Measurements from ENCODE around the gene CAMK4.
A peak's percentile ranks its signal among the peaks of the same experiment; 100 is the strongest.
"Not testable (repeated sequence)": the region's sequence is repeated elsewhere in the genome, so short reads cannot be mapped to it uniquely, and the experiment has no call there.

CAMK4 gene

GRCh38 chr5:111256128-111256527 is 31.9 kb downstream of the CAMK4 start:
- DNase-seq (ENCODE audit: low read depth in 3 of 3): no peak

GRCh38 chr5:111257610-111258009 is 33.4 kb downstream of the CAMK4 start:
- DNase-seq (ENCODE audit: low read depth in 3 of 3): not testable (repeated sequence)

- DNase-seq (ENCODE audit: low read depth in 3 of 3): no peak
Measured at GRCh38 chr5:111259636-111260035, 35.5 kb downstream of the CAMK4 start.

GRCh38 chr5:111261610-111262009 is 37.4 kb downstream of the CAMK4 start:
- no peak for DNase-seq (ENCODE audit: low read depth in 3 of 3)

- no peak for DNase-seq (ENCODE audit: low read depth in 3 of 3)
Measured at GRCh38 chr5:111262153-111262552, 38.0 kb downstream of the CAMK4 start.

GRCh38 chr5:111262815-111263214 is 38.6 kb downstream of the CAMK4 start:
- no peak for DNase-seq (ENCODE audit: low read depth in 3 of 3)

GRCh38 chr5:111266491-111266890 is 42.3 kb downstream of the CAMK4 start:
- no peak for DNase-seq (ENCODE audit: low read depth in 3 of 3)

- no peak for DNase-seq (ENCODE audit: low read depth in 3 of 3)
Measured at GRCh38 chr5:111268300-111268699, 44.1 kb downstream of the CAMK4 start.

GRCh38 chr5:111271885-111272284 is 47.7 kb downstream of the CAMK4 start:
- peak in 2 of 3 experiments; percentile 5 to 15 for DNase-seq (ENCODE audit: low read depth in 3 of 3)

- no peak for DNase-seq (ENCODE audit: low read depth in 3 of 3)
Measured at GRCh38 chr5:111277061-111277460, 52.9 kb downstream of the CAMK4 start.

GRCh38 chr5:111278858-111279504 is 54.8 kb downstream of the CAMK4 start:
- peak; percentile 73 to 88 (median 86) for DNase-seq (ENCODE audit: low read depth in 3 of 3)

GRCh38 chr5:111280282-111280951 is 56.2 kb downstream of the CAMK4 start:
- DNase-seq (ENCODE audit: low read depth in 3 of 3): no peak

GRCh38 chr5:111282798-111283197 is 58.6 kb downstream of the CAMK4 start:
- DNase-seq (ENCODE audit: low read depth in 3 of 3): no peak

- DNase-seq (ENCODE audit: low read depth in 3 of 3): no peak
Measured at GRCh38 chr5:111284825-111285224, 60.6 kb downstream of the CAMK4 start.

- no peak for DNase-seq (ENCODE audit: low read depth in 3 of 3)
Measured at GRCh38 chr5:111294551-111294950, 70.4 kb downstream of the CAMK4 start.

GRCh38 chr5:111295649-111296048 is 71.5 kb downstream of the CAMK4 start:
- no peak for DNase-seq (ENCODE audit: low read depth in 3 of 3)

GRCh38 chr5:111296570-111296969 is 72.4 kb downstream of the CAMK4 start:
- no peak for DNase-seq (ENCODE audit: low read depth in 3 of 3)

- no peak for DNase-seq (ENCODE audit: low read depth in 3 of 3)
Measured at GRCh38 chr5:111299067-111299481, 74.9 kb downstream of the CAMK4 start.

GRCh38 chr5:111299831-111300432 is 75.7 kb downstream of the CAMK4 start:
- no peak for DNase-seq (ENCODE audit: low read depth in 3 of 3)

GRCh38 chr5:111301264-111301663 is 77.1 kb downstream of the CAMK4 start:
- no peak for DNase-seq (ENCODE audit: low read depth in 3 of 3)

GRCh38 chr5:111302043-111302442 is 77.9 kb downstream of the CAMK4 start:
- not testable (repeated sequence) for DNase-seq (ENCODE audit: low read depth in 3 of 3)

- DNase-seq (ENCODE audit: low read depth in 3 of 3): no peak
Measured at GRCh38 chr5:111308951-111309350, 84.8 kb downstream of the CAMK4 start.

GRCh38 chr5:111309384-111309783 is 85.2 kb downstream of the CAMK4 start:
- DNase-seq (ENCODE audit: low read depth in 3 of 3): no peak
